Breast epithelium (tissue), 4 donors: ENCODE data around the gene DECR2. TPM values are rescaled to one million over a fixed set of nuclear protein-coding genes. Genes with fewer than 3 reads are reported as not detected.

Experiments used
- DNase-seq, 2 donors: peaks; one replicate each; pipeline ENCODE4 v3.0.0-alpha.2; 2019; ENCODE audit warnings: low spot score in 2 of 2
- H3K27ac ChIP-seq, 2 donors: fragments of 200-600 bp; sonication (generic) in 1 of 2; one replicate each; pipeline ENCODE4 v1.5.1; 2016 to 2019; ENCODE audit warnings: mild to moderate bottlenecking in 1 of 2
- H3K27me3 ChIP-seq, 2 donors: fragments of 200-600 bp; sonication (generic) in 1 of 2; one replicate each; pipeline versions ENCODE4 v1.5.1 to v1.6.0; 2017 to 2019; ENCODE audit warnings: control low read depth in 1 of 2, mild to moderate bottlenecking in 1 of 2
- H3K36me3 ChIP-seq: fragments of 200-600 bp; one replicate; pipeline ENCODE4 v1.5.1; 2019
- H3K4me1 ChIP-seq, 2 donors: fragments of 200-600 bp; sonication (generic); one replicate each; pipeline ENCODE4 v1.5.1; 2016 to 2019; ENCODE audit warnings: control low read depth in 1 of 2
- H3K4me3 ChIP-seq, 3 donors: fragments of 200-600 bp; sonication (generic); 1 replicate in 2 of 3; 2 replicates in 1 of 3; pipeline ENCODE4 v1.5.1; 2016 to 2019; ENCODE audit warnings: mild to moderate bottlenecking in 3 of 3, moderate library complexity in 2 of 3
- H3K9me3 ChIP-seq, 2 donors: fragments of 200-600 bp; sonication (generic) in 1 of 2; one replicate each; pipeline ENCODE4 v1.5.1; 2016 to 2019; ENCODE audit warnings: control low read depth in 1 of 2
- CTCF ChIP-seq, 3 donors: fragments of 450-650 bp; IDR thresholded peaks; one replicate each; pipeline ENCODE4 v1.5.1; 2016 to 2017; ENCODE audit warnings: antibody characterized with exemption in 3 of 3, mild to moderate bottlenecking in 3 of 3, moderate library complexity in 3 of 3
- POLR2A ChIP-seq: fragments of 450-650 bp; IDR thresholded peaks from one replicate; pipeline ENCODE4 v1.6.1; 2016; ENCODE audit warnings: antibody characterized with exemption, mild to moderate bottlenecking, moderate library complexity
- POLR2AphosphoS5 ChIP-seq, 3 donors: sonication (generic); formaldehyde crosslinking; IDR thresholded peaks; one replicate each; pipeline ENCODE4 v1.6.1; 2017; ENCODE audit warnings: antibody characterized with exemption in 3 of 3
- intact Hi-C: fragments of 100-400 bp; cut with DNase I; formaldehyde crosslinking; loops from one replicate; pipeline ENCODE4 v1.15.1; 2023; ENCODE audit warnings: low total_unique reads
- total RNA-seq, 3 donors: library from RNA; depleted of rRNA; stranded (reverse); fragments of >200 nt; gene quantifications; one replicate each; pipeline ENCODE4 v1.1.0, GENCODE V29; 2016

The DECR2 gene
- total RNA-seq, 3 donors from 2014 or later: 19.4 to 30.5 (median 28.7) TPM

- intact Hi-C loops: no loop called here
- no peak for DNase-seq
- Histone ChIP-seq H3K36me3 (peaks cover 7% of the 10 kb centered on the region), H3K27me3 (peaks cover 0 to 4% of the 10 kb centered on the region in 2 donors), H3K9me3 (no peaks in the 10 kb centered on the region), H3K4me1 (peaks cover 0 to 6% of the 10 kb centered on the region in 2 donors), H3K27ac (no peak overlapping the region), H3K4me3 (no peak overlapping the region)
- no peak for TF ChIP-seq CTCF (IDR thresholded peaks at IDR 0.05)
These were observed 33.1 kb upstream of the DECR2 start for GRCh38 chr16:368388-369158.

- Histone ChIP-seq H3K36me3 (peaks cover 7% of the 10 kb centered on the region), H3K27ac (no peak overlapping the region), H3K9me3 (no peaks in the 10 kb centered on the region), H3K4me1 (peaks cover 0 to 6% of the 10 kb centered on the region in 2 donors), H3K4me3 (peak overlapping the region; percentile 54 to 73 (median 57)), H3K27me3 (peaks cover 0 to 4% of the 10 kb centered on the region in 2 donors)
- no peak for DNase-seq
- intact Hi-C loops: no loop called here
- TF ChIP-seq POLR2AphosphoS5 (IDR thresholded peaks at IDR 0.05) (no peak), CTCF (IDR thresholded peaks at IDR 0.05) (no peak), POLR2A (no peak)
These were observed 32.3 kb upstream of the DECR2 start for GRCh38 chr16:369275-369865.

DNA sequence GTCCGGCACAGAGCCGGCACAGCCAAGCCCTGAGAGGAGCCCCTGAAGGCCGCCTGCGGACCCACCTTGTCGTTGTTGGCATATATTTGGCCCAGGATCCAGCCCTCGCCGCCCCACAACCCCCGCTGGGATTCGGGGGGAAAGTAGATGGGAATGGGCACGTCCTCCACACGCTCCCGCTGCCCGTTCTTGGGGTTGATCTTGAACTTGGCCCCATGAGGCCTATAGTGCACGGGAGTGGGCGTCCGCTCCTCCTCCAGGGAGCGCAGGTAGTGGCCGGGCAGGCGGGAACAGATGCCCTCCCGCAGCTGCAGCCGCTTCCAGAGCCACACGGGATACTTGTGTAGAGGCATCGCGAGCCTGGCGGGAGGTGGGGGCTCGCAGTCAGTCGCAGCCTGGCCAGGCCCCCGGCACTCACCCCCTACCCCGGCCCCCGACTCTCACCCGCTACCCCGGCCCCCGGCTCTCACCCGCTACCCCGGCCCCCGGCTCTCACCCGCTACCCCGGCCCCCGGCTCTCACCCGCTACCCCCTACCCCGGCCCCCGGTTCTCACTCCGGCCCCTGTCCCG lies 31.7 kb upstream of the DECR2 start:
- peaks cover 0 to 6% of the 10 kb centered on the region in 2 donors for H3K4me1 ChIP-seq
- H3K27ac ChIP-seq: peak overlapping the region; percentile 19 to 58
- peak overlapping the region; percentile 54 to 73 (median 57) for H3K4me3 ChIP-seq
- peaks cover 7% of the 10 kb centered on the region for H3K36me3 ChIP-seq
- DNase-seq: no peak
- intact Hi-C loops: no loop called here
- TF ChIP-seq CTCF (IDR thresholded peaks at IDR 0.05) (no peak), POLR2AphosphoS5 (IDR thresholded peaks at IDR 0.05) (no peak), POLR2A (no peak)
- no peaks in the 10 kb centered on the region for H3K9me3 ChIP-seq
- H3K27me3 ChIP-seq: no peaks in the 10 kb centered on the region

DNA sequence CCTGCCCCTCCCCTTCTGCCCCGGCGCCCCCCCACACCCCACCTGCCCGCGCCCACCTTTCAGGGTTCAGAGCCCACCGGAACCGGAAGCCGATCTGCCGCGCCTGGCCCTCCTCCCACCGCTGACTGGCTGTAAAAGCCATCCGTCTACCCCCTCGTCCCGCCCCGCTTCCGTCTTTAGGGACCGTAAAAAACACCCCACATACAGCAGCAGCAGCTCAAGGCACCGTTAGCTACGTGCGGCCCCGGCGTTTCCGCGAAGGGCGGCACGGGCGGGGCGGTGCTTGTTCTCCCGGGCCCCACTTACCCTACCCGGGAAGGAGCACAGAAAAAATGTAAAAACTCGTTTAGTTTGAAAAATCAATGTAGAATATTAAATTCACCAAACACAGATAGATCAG lies 31.2 kb upstream of the DECR2 start, which contains the start of gene MRPL28:
TSS of gene MRPL28 (minus strand) at position 96 of the 400 bp plus-strand sequence. CDS start 320 bp downstream, outside the sequence.
- peaks cover 0 to 6% of the 10 kb centered on the region in 2 donors for H3K4me1 ChIP-seq
- peak; percentile 90 to 93 for DNase-seq
- no peaks in the 10 kb centered on the region for H3K9me3 ChIP-seq
- H3K4me3 ChIP-seq: peak within 1 kb of the TSS; percentile 54 to 73 (median 57)
- TF ChIP-seq POLR2AphosphoS5 (IDR thresholded peaks at IDR 0.05) (peak; percentile 29 to 45 (median 34)), CTCF (IDR thresholded peaks at IDR 0.05) (no peak), POLR2A (no peak)
- peaks cover 7% of the 10 kb centered on the region for H3K36me3 ChIP-seq
- H3K27ac ChIP-seq: peak within 1 kb of the TSS; percentile 58 to 78
- intact Hi-C loops: no loop called here
- H3K27me3 ChIP-seq: no peaks in the 10 kb centered on the region
